Mesodermal cell (in vitro differentiated cells): ENCODE data around the gene SEC22C.

ENCODE experiments used
- H3K27ac ChIP-seq: 2 replicates; pipeline ENCODE4 v1.7.0; 2013; ENCODE audit warnings: mild to moderate bottlenecking, low read depth, low read length, moderate library complexity; ENCODE audit not compliant: severe bottlenecking
- H3K36me3 ChIP-seq: 2 replicates; pipeline ENCODE4 v1.7.1; 2013; ENCODE audit warnings: mild to moderate bottlenecking, low read length, moderate library complexity; ENCODE audit not compliant: control insufficient read depth, insufficient read depth
- H3K4me1 ChIP-seq: one replicate; pipeline ENCODE4 v1.7.1; 2013; ENCODE audit warnings: mild to moderate bottlenecking, low read length; ENCODE audit not compliant: insufficient read depth, control insufficient read depth, poor library complexity, severe bottlenecking
- H3K4me3 ChIP-seq: 2 replicates; pipeline ENCODE4 v1.7.0; 2013; ENCODE audit warnings: low read length, control low read depth, mild to moderate bottlenecking; ENCODE audit not compliant: insufficient read depth, poor library complexity, severe bottlenecking; ENCODE audit errors: extremely low read depth
- H3K9me3 ChIP-seq: 2 replicates; pipeline ENCODE4 v1.7.1; 2013; ENCODE audit warnings: mild to moderate bottlenecking, low read length, moderate library complexity; ENCODE audit not compliant: control insufficient read depth
- WGBS, 2 experiments: methylation state at CpG; one replicate each; pipeline ENCODE4 v1.1.5; 2013; ENCODE audit warnings: missing lambda C conversion rate in 2 of 2; ENCODE audit not compliant: insufficient coverage in 2 of 2; 5-methylcytosine and 5-hydroxymethylcytosine counted together

Gene SEC22C

GRCh38 chr3:42520906-42521305 lies 60.9 kb downstream of the SEC22C start:
- no peak overlapping the region for H3K4me3 ChIP-seq
- no peaks in the 10 kb centered on the region for H3K4me1 ChIP-seq
- H3K27ac ChIP-seq: no peak overlapping the region
- no peaks in the 10 kb centered on the region for H3K9me3 ChIP-seq
- H3K36me3 ChIP-seq: no peaks in the 10 kb centered on the region
- WGBS, 2 experiments: 91 to 97% methylated on average over 4 of the region's 4 CpGs

DNA sequence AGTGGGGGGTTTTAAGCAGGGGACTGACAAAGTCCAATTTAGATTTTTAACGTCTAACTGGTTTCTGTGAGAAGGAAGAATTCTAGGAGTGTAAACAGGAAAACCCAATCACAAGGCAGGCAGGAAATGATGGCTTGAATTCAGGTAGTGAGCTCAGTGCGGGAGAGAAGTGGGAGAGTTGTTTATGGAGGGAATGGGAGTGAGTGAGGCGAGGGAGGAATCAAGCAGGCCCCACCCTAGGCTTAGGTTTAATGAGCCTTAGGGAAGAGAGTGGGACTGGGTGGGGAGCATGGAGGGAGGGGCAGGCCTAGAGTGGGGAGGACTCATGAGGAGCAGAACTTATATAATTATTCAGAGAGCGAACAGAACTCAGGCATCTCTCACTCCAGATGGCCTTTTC lies 61.4 kb downstream of the SEC22C start:
- 76 to 84% methylated on average over 3 of the region's 4 CpGs for WGBS, 2 experiments
- no peak overlapping the region for H3K27ac ChIP-seq
- H3K36me3 ChIP-seq: no peaks in the 10 kb centered on the region
- no peaks in the 10 kb centered on the region for H3K9me3 ChIP-seq
- no peak overlapping the region for H3K4me3 ChIP-seq
- no peaks in the 10 kb centered on the region for H3K4me1 ChIP-seq

DNA sequence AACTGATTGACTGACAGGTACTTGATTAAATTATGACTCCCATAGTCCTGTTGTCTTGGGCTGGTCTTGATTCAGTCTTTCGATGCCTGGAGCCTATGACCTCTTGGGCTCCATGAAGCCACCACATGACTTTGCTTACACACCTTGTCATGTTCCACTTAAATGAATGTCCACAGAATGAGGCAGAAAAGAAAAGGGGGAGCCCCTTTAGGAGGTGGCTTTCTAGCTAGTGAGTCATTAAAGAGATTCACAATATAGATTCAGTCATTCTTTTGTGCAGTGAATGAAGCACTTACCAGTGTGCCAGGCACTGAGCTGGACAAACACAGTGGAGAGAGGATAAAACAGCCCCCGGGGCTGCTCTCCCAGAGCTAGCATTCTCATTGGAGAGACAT lies 62.2 kb downstream of the SEC22C start:
- H3K4me3 ChIP-seq: no peak overlapping the region
- no peak overlapping the region for H3K27ac ChIP-seq
- WGBS, 2 experiments: 83 to 100% methylated on average over 1 of the region's 2 CpGs
- H3K4me1 ChIP-seq: no peaks in the 10 kb centered on the region
- no peaks in the 10 kb centered on the region for H3K9me3 ChIP-seq
- no peaks in the 10 kb centered on the region for H3K36me3 ChIP-seq

GRCh38 chr3:42518800-42519567 lies 62.8 kb downstream of the SEC22C start:
- Histone ChIP-seq H3K36me3 (no peaks in the 10 kb centered on the region), H3K4me1 (no peaks in the 10 kb centered on the region), H3K9me3 (no peaks in the 10 kb centered on the region), H3K27ac (no peak overlapping the region), H3K4me3 (no peak overlapping the region)
- 60 to 74% methylated on average over 3 to 5 of the region's 6 CpGs for WGBS, 2 experiments

GRCh38 chr3:42517117-42517516 lies 64.7 kb downstream of the SEC22C start:
- Histone ChIP-seq H3K9me3 (no peaks in the 10 kb centered on the region), H3K4me1 (no peaks in the 10 kb centered on the region), H3K27ac (no peak overlapping the region), H3K4me3 (no peak overlapping the region), H3K36me3 (no peaks in the 10 kb centered on the region)
- 68 to 88% methylated on average over 3 of the region's 4 CpGs for WGBS, 2 experiments

GRCh38 chr3:42516443-42516842 lies 65.3 kb downstream of the SEC22C start:
- Histone ChIP-seq H3K4me1 (no peaks in the 10 kb centered on the region), H3K4me3 (no peak overlapping the region), H3K9me3 (no peaks in the 10 kb centered on the region), H3K27ac (no peak overlapping the region), H3K36me3 (no peaks in the 10 kb centered on the region)
- 90 to 96% methylated on average over 5 of the region's 5 CpGs for WGBS, 2 experiments

DNA sequence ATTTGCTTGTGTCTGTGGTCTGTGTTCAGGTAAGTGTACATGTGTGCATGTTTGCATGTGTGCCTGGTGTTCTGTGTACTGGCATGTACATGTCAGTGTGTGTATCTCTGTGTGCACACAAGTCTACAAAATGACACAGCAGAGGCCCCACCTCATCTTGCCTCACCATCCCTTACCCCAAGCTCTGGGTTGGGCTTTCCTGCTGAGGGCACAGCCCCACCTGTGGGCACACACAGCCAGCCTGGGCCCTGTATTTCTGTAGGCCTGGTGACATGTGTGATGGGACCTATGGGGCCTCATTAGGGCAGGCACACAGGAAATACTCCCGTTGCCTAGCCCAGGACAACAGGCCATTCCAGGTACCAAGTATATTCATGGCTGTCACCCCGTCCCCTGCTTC lies 65.8 kb downstream of the SEC22C start:
- WGBS, 2 experiments: 67 to 78% methylated on average over 1 to 2 of the region's 2 CpGs
- Histone ChIP-seq H3K9me3 (no peaks in the 10 kb centered on the region), H3K36me3 (no peaks in the 10 kb centered on the region), H3K27ac (no peak overlapping the region), H3K4me3 (no peak overlapping the region), H3K4me1 (no peaks in the 10 kb centered on the region)

DNA sequence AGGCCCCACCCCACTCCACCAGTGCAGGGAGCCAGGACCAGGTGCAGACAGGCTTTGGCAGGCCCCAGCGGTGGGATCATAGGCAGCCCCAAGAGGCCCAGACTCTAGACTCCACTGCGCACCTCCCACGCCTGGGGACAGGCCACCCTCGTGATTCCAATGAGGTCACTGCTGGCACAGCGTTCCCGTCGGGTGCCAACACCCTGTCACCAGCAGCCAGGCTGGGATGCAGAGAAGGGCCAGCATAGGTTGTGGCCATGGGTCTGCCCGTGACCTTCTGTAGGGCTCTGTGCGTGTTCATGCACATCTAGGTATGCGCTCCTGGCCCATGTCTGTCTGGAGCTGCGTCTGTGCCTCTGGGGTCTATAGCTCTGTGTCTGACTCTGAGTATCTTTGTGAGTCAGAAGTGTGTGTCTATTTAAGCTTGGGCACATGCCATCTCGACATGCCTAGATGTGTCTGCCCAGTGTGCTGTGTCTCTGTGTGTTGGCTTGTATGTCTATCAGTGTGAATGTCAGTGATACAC lies 66.3 kb downstream of the SEC22C start:
- Histone ChIP-seq H3K4me1 (no peaks in the 10 kb centered on the region), H3K36me3 (no peaks in the 10 kb centered on the region), H3K4me3 (no peak overlapping the region), H3K27ac (no peak overlapping the region), H3K9me3 (no peaks in the 10 kb centered on the region)
- WGBS, 2 experiments: 92 to 93% methylated on average over 11 to 12 of the region's 12 CpGs

DNA sequence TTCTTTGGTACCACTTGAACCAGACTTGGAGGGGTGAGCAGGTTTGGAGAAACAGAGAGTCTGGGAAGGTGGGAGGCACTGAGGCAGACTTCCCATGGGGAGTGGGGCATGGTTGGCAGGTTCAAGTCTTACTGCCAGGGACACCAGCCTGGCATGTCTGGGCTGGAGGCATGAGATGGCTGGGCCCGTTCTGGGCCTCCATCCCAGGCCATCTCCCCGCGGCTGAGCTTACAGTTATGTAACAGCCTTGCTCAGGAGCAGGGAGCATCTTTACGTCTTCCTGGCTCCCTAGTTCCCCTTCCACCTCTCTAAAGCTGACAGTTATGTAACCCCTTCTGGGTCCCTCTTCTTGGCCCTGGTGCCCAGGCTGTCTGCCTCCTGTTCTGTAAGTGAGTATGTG lies 66.9 kb downstream of the SEC22C start:
- Histone ChIP-seq H3K4me1 (no peaks in the 10 kb centered on the region), H3K27ac (no peak overlapping the region), H3K4me3 (no peak overlapping the region), H3K36me3 (no peaks in the 10 kb centered on the region), H3K9me3 (no peaks in the 10 kb centered on the region)
- WGBS, 2 experiments: 96 to 100% methylated on average over 4 of the region's 4 CpGs

DNA sequence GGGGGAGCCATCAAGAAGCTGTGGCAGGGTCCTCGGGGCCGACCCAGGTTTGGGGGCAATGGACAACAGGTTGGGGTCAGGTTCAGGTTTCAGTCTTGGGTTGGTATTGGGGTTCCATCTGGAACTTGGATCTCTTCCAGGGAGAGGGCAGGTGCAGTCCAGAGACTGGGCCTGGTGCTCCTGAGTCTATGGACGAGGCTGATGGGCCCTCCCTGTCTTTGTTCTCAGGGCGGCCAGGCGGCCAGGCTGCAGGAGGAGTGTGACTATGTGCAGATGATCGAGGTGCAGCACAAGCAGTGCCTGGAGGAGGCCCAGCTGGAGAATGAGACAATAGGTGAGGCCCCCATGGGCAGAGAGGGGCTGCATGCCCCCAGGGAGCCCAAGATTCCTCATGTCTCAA lies 68.2 kb downstream of the SEC22C start:
- Histone ChIP-seq H3K9me3 (no peaks in the 10 kb centered on the region), H3K36me3 (no peaks in the 10 kb centered on the region), H3K4me1 (no peaks in the 10 kb centered on the region), H3K27ac (no peak overlapping the region), H3K4me3 (no peak overlapping the region)
- WGBS, 2 experiments: 84 to 88% methylated on average over 5 of the region's 6 CpGs

DNA sequence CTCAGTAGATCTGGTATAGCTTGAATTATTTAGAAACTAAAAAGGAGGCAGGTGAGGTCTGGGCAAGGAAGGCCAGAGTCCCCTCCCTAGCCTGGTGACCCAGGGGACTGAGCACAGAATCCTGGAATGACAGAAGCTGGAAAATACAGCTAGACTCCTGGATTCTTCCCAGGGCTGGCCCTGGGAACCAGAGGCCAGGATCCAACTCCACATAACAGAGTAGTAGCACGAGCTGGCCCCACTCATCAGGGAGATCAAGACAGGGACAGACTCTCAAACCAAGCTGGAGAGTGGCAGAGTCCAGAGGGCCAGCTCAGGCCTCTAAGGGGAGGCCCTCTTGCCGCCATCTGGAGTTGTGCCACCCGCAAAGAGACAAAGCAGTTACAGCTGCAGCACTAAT lies 68.6 kb downstream of the SEC22C start:
- WGBS, 2 experiments: 91 to 93% methylated on average over 3 of the region's 3 CpGs
- H3K36me3 ChIP-seq: no peaks in the 10 kb centered on the region

More for the DNA sequence above, 68.6 kb downstream of the SEC22C start:
- Histone ChIP-seq H3K9me3 (no peaks in the 10 kb centered on the region), H3K4me1 (no peaks in the 10 kb centered on the region), H3K27ac (no peak overlapping the region), H3K4me3 (no peak overlapping the region)
